ENCODE data around the gene GLRA1. TPM values are rescaled to one million over a fixed set of nuclear protein-coding genes. Genes with fewer than 3 reads are reported as not detected.

Gene GLRA1
- total and polyA plus RNA-seq, 12 donors = 0.40 to 2.7 (median 1.3) TPM; not detected in 7

GRCh38 chr5:151885138-151885908, 39.3 kb downstream of the GLRA1 start:
- Histone ChIP-seq H3K4me3 (no peak overlapping the region), H3K27me3 (no peaks in the 10 kb centered on the region), H3K27ac (no peak overlapping the region), H3K9me3 (replicated peaks in 1 of 3) (no peaks in the 10 kb centered on the region), H3K4me1 (replicated peaks in 1 of 2) (no peaks in the 10 kb centered on the region), H3K36me3 (replicated peaks in 1 of 2) (no peaks in the 10 kb centered on the region)
- intact Hi-C loops (cut with DNase I) = no loop called here
- no peak for TF ChIP-seq POLR2A (IDR thresholded peaks at IDR 0.05)
- TF ChIP-seq, protein P1, sequence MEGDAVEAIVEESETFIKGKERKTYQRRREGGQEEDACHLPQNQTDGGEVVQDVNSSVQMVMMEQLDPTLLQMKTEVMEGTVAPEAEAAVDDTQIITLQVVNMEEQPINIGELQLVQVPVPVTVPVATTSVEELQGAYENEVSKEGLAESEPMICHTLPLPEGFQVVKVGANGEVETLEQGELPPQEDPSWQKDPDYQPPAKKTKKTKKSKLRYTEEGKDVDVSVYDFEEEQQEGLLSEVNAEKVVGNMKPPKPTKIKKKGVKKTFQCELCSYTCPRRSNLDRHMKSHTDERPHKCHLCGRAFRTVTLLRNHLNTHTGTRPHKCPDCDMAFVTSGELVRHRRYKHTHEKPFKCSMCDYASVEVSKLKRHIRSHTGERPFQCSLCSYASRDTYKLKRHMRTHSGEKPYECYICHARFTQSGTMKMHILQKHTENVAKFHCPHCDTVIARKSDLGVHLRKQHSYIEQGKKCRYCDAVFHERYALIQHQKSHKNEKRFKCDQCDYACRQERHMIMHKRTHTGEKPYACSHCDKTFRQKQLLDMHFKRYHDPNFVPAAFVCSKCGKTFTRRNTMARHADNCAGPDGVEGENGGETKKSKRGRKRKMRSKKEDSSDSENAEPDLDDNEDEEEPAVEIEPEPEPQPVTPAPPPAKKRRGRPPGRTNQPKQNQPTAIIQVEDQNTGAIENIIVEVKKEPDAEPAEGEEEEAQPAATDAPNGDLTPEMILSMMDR (IDR thresholded peaks at IDR 0.05) = no peak
- no peak for DNase-seq
- WGBS, 4 donors = 65 to 81% (median 66%) methylated on average over 9 of the region's 9 CpGs

DNA sequence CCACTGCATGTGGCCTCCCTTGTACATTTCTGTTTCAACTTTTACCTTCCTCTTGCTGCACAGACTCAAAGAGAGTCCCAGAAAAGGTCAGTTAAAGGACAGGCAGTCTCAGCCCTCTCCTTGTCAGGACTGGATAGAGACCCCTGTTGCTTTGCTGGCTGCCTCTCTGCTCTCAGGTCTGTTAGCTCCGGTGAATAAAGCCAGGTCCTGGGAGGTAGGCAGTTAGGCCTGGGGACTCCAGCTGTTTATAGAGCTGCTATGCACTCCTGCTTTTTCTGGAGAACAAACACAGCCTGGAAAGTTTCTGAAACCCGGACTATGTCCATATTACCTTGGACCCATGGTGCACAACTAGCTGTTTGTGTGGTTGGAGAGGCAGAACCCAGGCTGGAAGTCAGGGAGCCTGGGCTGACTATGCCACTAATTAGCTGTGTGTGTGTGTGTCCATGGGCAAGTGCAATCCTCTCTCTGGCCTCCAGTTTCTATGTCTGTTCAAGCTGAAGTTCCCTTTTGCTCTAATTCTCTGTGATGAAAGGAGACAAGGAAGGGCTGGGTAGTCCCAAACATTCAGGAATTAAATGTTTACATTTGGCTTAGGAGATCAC, 42.9 kb downstream of the GLRA1 start:
- H3K4me1 ChIP-seq (replicated peaks in 1 of 2) = no peaks in the 10 kb centered on the region
- no peak overlapping the region for H3K27ac ChIP-seq
- no peaks in the 10 kb centered on the region for H3K27me3 ChIP-seq
- intact Hi-C loops (cut with DNase I) = no loop called here
- H3K36me3 ChIP-seq (replicated peaks in 1 of 2) = no peaks in the 10 kb centered on the region
- WGBS, 4 donors = 0 to 50% (median 36%) methylated on average over 1 to 2 of the region's 2 CpGs
- H3K4me3 ChIP-seq = no peak overlapping the region
- H3K9me3 ChIP-seq (replicated peaks in 1 of 3) = no peaks in the 10 kb centered on the region
- DNase-seq = no peak
- TF ChIP-seq, protein P1 (IDR thresholded peaks at IDR 0.05) = no peak
- no peak for TF ChIP-seq POLR2A (IDR thresholded peaks at IDR 0.05)

- Histone ChIP-seq H3K4me3 (no peak overlapping the region), H3K27me3 (no peaks in the 10 kb centered on the region), H3K36me3 (replicated peaks in 1 of 2) (no peaks in the 10 kb centered on the region), H3K4me1 (replicated peaks in 1 of 2) (no peaks in the 10 kb centered on the region), H3K9me3 (replicated peaks in 1 of 3) (no peaks in the 10 kb centered on the region), H3K27ac (no peak overlapping the region)
- TF ChIP-seq, protein P1 (IDR thresholded peaks at IDR 0.05) = no peak
- no peak for TF ChIP-seq POLR2A (IDR thresholded peaks at IDR 0.05)
- intact Hi-C loops (cut with DNase I) = no loop called here
- DNase-seq = no peak
These were observed 44.3 kb downstream of the GLRA1 start for GRCh38 chr5:151880324-151880723.

DNA sequence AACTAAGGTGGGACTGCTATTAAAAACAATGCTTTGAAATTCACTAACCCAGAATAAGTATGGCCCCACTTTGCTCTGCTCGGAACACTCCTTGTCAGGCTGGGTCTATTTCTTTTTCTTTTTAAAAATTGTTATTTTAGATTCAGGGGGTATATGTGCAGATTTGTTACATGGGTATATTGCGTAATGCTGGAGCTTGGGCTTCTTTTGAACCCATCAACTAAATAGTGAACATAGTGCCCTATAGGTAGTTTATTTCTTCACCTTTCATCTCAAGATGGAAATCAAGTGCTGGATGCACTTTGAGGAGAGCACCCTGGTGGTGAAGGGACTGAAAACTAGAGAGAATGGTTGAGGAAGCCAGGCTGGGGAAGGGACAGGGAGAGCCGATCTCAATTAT, 51.0 kb downstream of the GLRA1 start:
- H3K36me3 ChIP-seq (replicated peaks in 1 of 2) = no peaks in the 10 kb centered on the region
- WGBS, 4 donors = 88 to 97% (median 90%) methylated on average over 3 of the region's 3 CpGs
- no peaks in the 10 kb centered on the region for H3K9me3 ChIP-seq (replicated peaks in 1 of 3)
- no peak overlapping the region for H3K27ac ChIP-seq
- TF ChIP-seq, protein P1 (IDR thresholded peaks at IDR 0.05) = no peak
- no peak for TF ChIP-seq POLR2A (IDR thresholded peaks at IDR 0.05)
- no peaks in the 10 kb centered on the region for H3K4me1 ChIP-seq (replicated peaks in 1 of 2)
- intact Hi-C loops (cut with DNase I) = no loop called here
- H3K4me3 ChIP-seq = no peak overlapping the region
- H3K27me3 ChIP-seq = no peaks in the 10 kb centered on the region
- DNase-seq = no peak
